Measurements from ENCODE around the gene CPA4.

GRCh38 chr7:130369831-130370550, 77.0 kb downstream of the CPA4 start:
- TF ChIP-seq TAF1 (IDR thresholded peaks at IDR 0.05; ENCODE audit: borderline replicate concordance, low read depth, low read length) = no peak
- TF ChIP-seq POLR2AphosphoS5 (IDR thresholded peaks at IDR 0.05; ENCODE audit: low read depth, low read length) = no peak
- TF ChIP-seq POLR2A (IDR thresholded peaks at IDR 0.05; ENCODE audit: low read depth, low read length) = no peak

All from GM12892 (cell line).